ENCODE results near the gene MYOM1.

MYOM1 gene

GRCh38 chr18:3186678-3187658, 32.8 kb downstream of the MYOM1 start:
- DNase-seq (ENCODE audit: low spot score): no peak

- no peak for DNase-seq (ENCODE audit: low spot score)
Measured at GRCh38 chr18:3184275-3184963, 35.3 kb downstream of the MYOM1 start.

- peak; percentile 5 for DNase-seq (ENCODE audit: low spot score)
Measured at GRCh38 chr18:3183103-3183717, 36.6 kb downstream of the MYOM1 start.

GRCh38 chr18:3180325-3180724, 39.4 kb downstream of the MYOM1 start:
- DNase-seq (ENCODE audit: low spot score): no peak

GRCh38 chr18:3179430-3180089, 40.2 kb downstream of the MYOM1 start:
- DNase-seq (ENCODE audit: low spot score): no peak

GRCh38 chr18:3177902-3178687, 41.7 kb downstream of the MYOM1 start:
- DNase-seq (ENCODE audit: low spot score): no peak

GRCh38 chr18:3175195-3175758, 44.5 kb downstream of the MYOM1 start:
- DNase-seq (ENCODE audit: low spot score): no peak

- no peak for DNase-seq (ENCODE audit: low spot score)
Measured at GRCh38 chr18:3172097-3172496, 47.7 kb downstream of the MYOM1 start.

- DNase-seq (ENCODE audit: low spot score): no peak
Measured at GRCh38 chr18:3171631-3172030, 48.1 kb downstream of the MYOM1 start.

GRCh38 chr18:3170441-3171161, 49.2 kb downstream of the MYOM1 start:
- DNase-seq (ENCODE audit: low spot score): no peak

- DNase-seq (ENCODE audit: low spot score): no peak
Measured at GRCh38 chr18:3164381-3164780, 55.4 kb downstream of the MYOM1 start.

GRCh38 chr18:3163968-3164367, 55.8 kb downstream of the MYOM1 start:
- no peak for DNase-seq (ENCODE audit: low spot score)

GRCh38 chr18:3162181-3162580, 57.6 kb downstream of the MYOM1 start:
- peak; percentile 28 for DNase-seq (ENCODE audit: low spot score)

- no peak for DNase-seq (ENCODE audit: low spot score)
Measured at GRCh38 chr18:3159830-3160229, 59.9 kb downstream of the MYOM1 start.

- DNase-seq (ENCODE audit: low spot score): no peak
Measured at GRCh38 chr18:3157606-3158005, 62.2 kb downstream of the MYOM1 start.

GRCh38 chr18:3157086-3157485, 62.7 kb downstream of the MYOM1 start:
- no peak for DNase-seq (ENCODE audit: low spot score)

- no peak for DNase-seq (ENCODE audit: low spot score)
Measured at GRCh38 chr18:3156325-3156640, 63.5 kb downstream of the MYOM1 start.

- no peak for DNase-seq (ENCODE audit: low spot score)
Measured at GRCh38 chr18:3154214-3154613, 65.6 kb downstream of the MYOM1 start.

GRCh38 chr18:3153107-3153704, 66.6 kb downstream of the MYOM1 start:
- DNase-seq (ENCODE audit: low spot score): peak; percentile 84

- DNase-seq (ENCODE audit: low spot score): no peak
Measured at GRCh38 chr18:3152294-3152693, 67.5 kb downstream of the MYOM1 start.
